Stimulated activated CD4-positive, alpha-beta T cell treated with anti-CD3 and anti-CD28 coated beads, Interleukin-1b, Interleukin-23, amount 100 ng/mL, for 24 hours (primary cell): ENCODE measurements around the gene JMY.

Source experiments
- DNase-seq, 4 experiments: peaks; one replicate each; pipeline ENCODE4 v3.0.0-alpha.2; 2020; ENCODE audit warnings: low read depth in 4 of 4, low spot score in 1 of 4

The JMY gene

GRCh38 chr5:79287380-79287779 is 51.4 kb downstream of the JMY start:
- no peak for DNase-seq

- DNase-seq, result no peak
Measured at GRCh38 chr5:79287907-79288306, 52.0 kb downstream of the JMY start.

GRCh38 chr5:79295029-79295428 is 59.1 kb downstream of the JMY start:
- no peak for DNase-seq

- no peak for DNase-seq
Measured at GRCh38 chr5:79297661-79298060, 61.7 kb downstream of the JMY start.

- DNase-seq, result no peak
Measured at GRCh38 chr5:79301046-79301712, 65.2 kb downstream of the JMY start.

GRCh38 chr5:79302454-79302853 is 66.5 kb downstream of the JMY start:
- no peak for DNase-seq

GRCh38 chr5:79305706-79306105 is 69.8 kb downstream of the JMY start:
- no peak for DNase-seq

- DNase-seq, result no peak
Measured at GRCh38 chr5:79318935-79319614, 83.1 kb downstream of the JMY start.

- no peak for DNase-seq
Measured at GRCh38 chr5:79329453-79329852, 93.5 kb downstream of the JMY start.

- DNase-seq, result no peak
Measured at GRCh38 chr5:79330071-79330470, 94.1 kb downstream of the JMY start.

- DNase-seq, result no peak
Measured at GRCh38 chr5:79333852-79334557, 98.1 kb downstream of the JMY start.

GRCh38 chr5:79346420-79346824 is 110.5 kb downstream of the JMY start:
- DNase-seq, result no peak

- DNase-seq, result no peak
Measured at GRCh38 chr5:79349047-79349446, 113.1 kb downstream of the JMY start.

GRCh38 chr5:79349881-79350280 is 114.0 kb downstream of the JMY start:
- DNase-seq, result no peak

- DNase-seq, result no peak
Measured at GRCh38 chr5:79357398-79357797, 121.5 kb downstream of the JMY start.
